CD4-positive, CD25-positive, alpha-beta regulatory T cell (primary cell): ENCODE data around the gene CPLANE2. TPM values are rescaled to one million over a fixed set of nuclear protein-coding genes. Genes with fewer than 3 reads are reported as not detected.

Experiments
- ATAC-seq, 2 donors: fragments of 150-1000 bp; cut with Tn5 transposase; one replicate each; pipeline ENCODE4 v1.10.0; 2021; ENCODE audit warnings: low read depth in 2 of 2, moderate number of reproducible peaks in 2 of 2, moderate library complexity in 1 of 2
- DNase-seq, 3 donors: peaks; one replicate each; pipeline versions ENCODE4 v3.0.0 to v3.0.0-alpha.2; 2012 to 2022; ENCODE audit warnings: mixed read lengths in 1 of 3
- H3K27ac ChIP-seq: one replicate; pipeline ENCODE4 v1.7.0; 2013; ENCODE audit warnings: mild to moderate bottlenecking, low read length; ENCODE audit not compliant: insufficient read depth, poor library complexity, severe bottlenecking
- H3K27me3 ChIP-seq: one replicate; pipeline ENCODE4 v1.7.0; 2013; ENCODE audit warnings: low read length; ENCODE audit not compliant: control insufficient read depth, insufficient read depth
- H3K36me3 ChIP-seq: one replicate; pipeline ENCODE4 v1.7.0; 2013; ENCODE audit warnings: mild to moderate bottlenecking, low read length, moderate library complexity; ENCODE audit not compliant: control insufficient read depth, insufficient read depth
- H3K4me1 ChIP-seq: 2 replicates; pipeline ENCODE4 v1.7.0; 2013; ENCODE audit warnings: mild to moderate bottlenecking, low read length; ENCODE audit not compliant: insufficient read depth, control insufficient read depth, poor library complexity, severe bottlenecking
- H3K4me3 ChIP-seq: one replicate; pipeline ENCODE4 v1.7.0; 2013; ENCODE audit warnings: low read depth, mild to moderate bottlenecking, low read length, moderate library complexity
- H3K9me3 ChIP-seq, 2 experiments: 1 replicate in 1 of 2; 2 replicates in 1 of 2; pipeline ENCODE4 v1.7.0; 2013; ENCODE audit warnings: low read length in 2 of 2, mild to moderate bottlenecking in 1 of 2, moderate library complexity in 1 of 2; ENCODE audit not compliant: control insufficient read depth in 2 of 2
- H3K27ac Mint-ChIP-seq, 3 donors: one replicate each; pipeline ENCODE4 v1.8.0; 2020 to 2022; ENCODE audit warnings: mild to moderate bottlenecking in 3 of 3, mixed read lengths in 3 of 3, moderate library complexity in 2 of 3
- H3K27me3 Mint-ChIP-seq: one replicate; pipeline ENCODE4 v1.8.0; 2022; ENCODE audit warnings: mild to moderate bottlenecking, mixed read lengths
- H3K36me3 Mint-ChIP-seq: one replicate; pipeline ENCODE4 v1.8.0; 2020; ENCODE audit warnings: mixed read lengths
- H3K4me1 Mint-ChIP-seq, 4 donors: one replicate each; pipeline ENCODE4 v1.8.0; 2020 to 2022; ENCODE audit warnings: mixed read lengths in 4 of 4, mild to moderate bottlenecking in 1 of 4
- H3K4me3 Mint-ChIP-seq, 4 donors: one replicate each; pipeline ENCODE4 v1.8.0; 2020 to 2022; ENCODE audit warnings: mild to moderate bottlenecking in 4 of 4, mixed read lengths in 4 of 4, moderate library complexity in 3 of 4
- H3K9me3 Mint-ChIP-seq, 7 donors: one replicate each; pipeline ENCODE4 v1.8.0; 2020 to 2022; ENCODE audit warnings: mixed read lengths in 7 of 7, mild to moderate bottlenecking in 3 of 7, moderate library complexity in 2 of 7
- polyA plus RNA-seq, 4 donors: library from polyadenylated mRNA; unstranded; fragments of 300-500 nt; fragmentation: Illumina TruSeq; gene quantifications; one replicate each; pipeline ENCODE4 v1.2.3, GENCODE V29; 2021
- total RNA-seq: library from RNA; stranded (reverse); gene quantifications from one replicate; pipeline ENCODE4 v1.2.3, GENCODE V29; 2022

CPLANE2 gene
- total and polyA plus RNA-seq, 5 donors from 2014 or later, result 1.2 to 7.5 (median 1.5) TPM

DNA sequence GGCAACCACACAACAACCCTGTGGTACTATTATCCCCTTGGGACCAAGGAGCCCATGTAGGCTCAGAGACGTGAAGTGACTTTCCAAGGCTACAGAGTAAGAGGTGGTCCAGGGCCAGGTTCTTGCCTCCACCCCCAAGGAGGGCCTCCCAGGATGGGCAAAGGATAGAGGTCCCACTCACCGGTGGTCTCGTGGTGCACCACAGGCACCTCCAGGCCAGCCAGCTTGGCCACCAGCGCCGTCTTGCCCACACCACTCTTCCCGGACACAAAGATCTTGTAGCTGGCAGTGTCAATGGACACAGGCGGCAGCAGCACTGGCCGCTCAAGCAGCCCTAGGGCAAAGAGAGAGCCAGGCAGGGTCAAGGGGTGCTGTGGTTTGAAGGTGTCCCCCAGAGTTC lies 3.6 kb downstream of the CPLANE2 start:
- H3K4me3 Mint-ChIP-seq, result peak overlapping the region in 2 of 4 donors; percentile 51 to 68
- H3K27me3 Mint-ChIP-seq, result peaks cover 11% of the 10 kb centered on the region
- H3K4me1 Mint-ChIP-seq, result peaks cover 6 to 30% (median 18%) of the 10 kb centered on the region in 4 donors
- DNase-seq (no peak), ATAC-seq (no peak)
- Histone ChIP-seq H3K9me3 (no peaks in the 10 kb centered on the region), H3K36me3 (peaks cover 3% of the 10 kb centered on the region), H3K27me3 (no peaks in the 10 kb centered on the region), H3K4me1 (peaks cover 18% of the 10 kb centered on the region), H3K27ac (no peak overlapping the region), H3K4me3 (no peak overlapping the region)
- H3K36me3 Mint-ChIP-seq, result peaks cover 5% of the 10 kb centered on the region
- no peaks in the 10 kb centered on the region for H3K9me3 Mint-ChIP-seq
- H3K27ac Mint-ChIP-seq, result no peak overlapping the region

DNA sequence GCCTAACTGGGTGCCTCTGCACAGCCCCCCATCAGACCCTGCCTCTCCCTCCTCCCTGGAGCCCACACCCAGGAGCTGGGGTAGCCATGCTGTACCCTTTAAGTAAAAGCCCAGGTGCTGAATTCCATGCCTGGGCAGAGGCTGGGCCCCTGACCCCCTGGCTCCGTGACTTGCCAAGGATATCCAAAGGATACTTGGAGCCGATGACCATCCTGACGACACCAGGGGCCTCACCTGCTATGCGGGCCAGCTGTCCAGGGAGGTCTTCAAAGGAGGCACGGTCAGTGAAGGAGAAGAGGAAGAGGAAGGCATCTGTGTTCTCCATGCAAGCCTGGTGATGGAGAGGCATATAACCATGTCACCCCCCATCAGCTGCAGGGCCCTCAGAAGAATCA lies 4.7 kb downstream of the CPLANE2 start:
- no peak overlapping the region for H3K27ac ChIP-seq

DNA sequence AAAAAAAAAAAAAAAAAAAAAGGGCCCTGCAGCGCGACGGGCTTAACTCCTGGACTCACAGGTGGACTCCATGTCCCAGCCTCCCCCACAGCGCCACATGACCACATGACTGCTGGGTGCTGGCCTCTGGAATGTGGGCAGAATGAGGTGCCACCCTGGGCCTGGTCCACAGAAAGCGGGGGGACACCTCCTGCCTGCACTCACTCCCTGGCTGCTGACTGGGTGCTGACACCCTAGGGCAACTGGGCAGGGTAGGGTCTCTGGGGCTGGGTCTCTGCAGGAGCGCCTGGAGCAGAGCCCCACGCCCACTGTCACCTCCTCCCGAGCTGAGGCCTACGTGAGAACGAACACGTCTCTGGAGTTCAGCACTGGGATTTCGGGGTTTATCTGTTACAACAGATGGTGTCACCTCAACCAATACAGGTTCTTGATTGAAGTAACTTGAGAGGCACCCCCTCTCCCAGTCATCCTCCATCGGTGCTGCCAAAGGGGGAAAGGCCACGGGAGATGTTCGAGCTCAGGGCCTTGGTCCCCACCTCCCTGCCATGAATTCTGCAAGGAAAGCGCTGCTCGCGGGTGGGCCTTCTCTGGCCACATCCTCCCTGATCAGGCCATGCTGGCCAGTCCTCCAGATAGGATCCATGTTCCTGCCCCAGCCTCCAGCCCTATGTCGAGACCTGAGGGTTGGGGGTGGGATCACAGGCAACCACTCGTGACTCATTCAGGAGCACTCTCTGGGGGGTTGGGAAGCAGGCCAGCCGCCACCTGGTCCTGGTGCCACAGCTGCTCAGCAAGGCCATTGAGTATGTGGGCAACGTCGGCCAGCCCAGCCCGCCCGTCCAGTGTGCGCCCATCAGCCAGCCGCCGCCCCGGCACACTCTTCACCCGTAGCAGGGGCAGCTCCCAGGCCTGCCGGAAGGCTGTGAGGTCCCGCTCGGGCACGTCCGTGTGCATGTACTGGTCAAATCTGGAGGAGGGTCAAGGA lies 5.4 kb downstream of the CPLANE2 start:
- H3K27ac Mint-ChIP-seq, result no peak overlapping the region
- no peak for DNase-seq
- peaks cover 6 to 26% (median 15%) of the 10 kb centered on the region in 4 donors for H3K4me1 Mint-ChIP-seq

More for the DNA sequence above, 4.7 kb downstream of the CPLANE2 start:
- ATAC-seq (no peak), DNase-seq (no peak)
- H3K4me3 Mint-ChIP-seq, result no peak overlapping the region
- Histone ChIP-seq H3K4me1 (peaks cover 13% of the 10 kb centered on the region), H3K36me3 (peaks cover 3% of the 10 kb centered on the region), H3K27me3 (no peaks in the 10 kb centered on the region), H3K4me3 (no peak overlapping the region), H3K9me3 (no peaks in the 10 kb centered on the region)
- H3K9me3 Mint-ChIP-seq, result no peaks in the 10 kb centered on the region
- H3K4me1 Mint-ChIP-seq, result peaks cover 6 to 27% (median 17%) of the 10 kb centered on the region in 4 donors
- no peak overlapping the region for H3K27ac Mint-ChIP-seq
- peaks cover 5% of the 10 kb centered on the region for H3K36me3 Mint-ChIP-seq
- peaks cover 21% of the 10 kb centered on the region for H3K27me3 Mint-ChIP-seq

DNA sequence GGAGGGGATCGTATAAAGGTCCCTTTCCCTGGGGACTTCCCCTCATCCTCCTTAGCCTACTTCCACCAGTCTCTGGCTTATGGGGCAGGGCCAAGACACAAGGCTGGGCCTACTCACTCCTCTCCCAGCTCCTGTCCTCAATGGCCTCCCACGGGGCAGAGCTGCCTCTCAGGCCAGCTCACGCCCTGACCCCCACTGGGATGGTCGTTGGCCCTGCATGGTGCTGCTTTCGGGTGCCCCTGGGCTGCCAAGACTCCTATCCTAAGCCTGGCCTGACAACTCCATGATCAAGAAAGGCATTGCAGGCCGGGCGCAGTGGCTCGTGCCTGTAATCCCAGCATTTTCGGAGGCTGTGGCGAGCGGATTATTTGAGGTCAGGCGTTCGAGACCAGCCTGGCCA lies 6.2 kb downstream of the CPLANE2 start:
- Mint-ChIP-seq H3K9me3 (peaks cover 0 to 4% (median 0%) of the 10 kb centered on the region in 7 donors), H3K4me1 (peaks cover 0 to 19% (median 9%) of the 10 kb centered on the region in 4 donors), H3K4me3 (no peak overlapping the region), H3K27ac (no peak overlapping the region), H3K36me3 (peaks cover 5% of the 10 kb centered on the region), H3K27me3 (peaks cover 29% of the 10 kb centered on the region)
- H3K9me3 ChIP-seq, result no peaks in the 10 kb centered on the region
- ATAC-seq (no peak), DNase-seq (no peak)
- H3K4me3 ChIP-seq, result no peak overlapping the region
- no peaks in the 10 kb centered on the region for H3K4me1 ChIP-seq
- H3K27me3 ChIP-seq, result no peaks in the 10 kb centered on the region
- H3K36me3 ChIP-seq, result peaks cover 3% of the 10 kb centered on the region
- H3K27ac ChIP-seq, result no peak overlapping the region

More for the DNA sequence above, 5.4 kb downstream of the CPLANE2 start:
- no peaks in the 10 kb centered on the region for H3K9me3 ChIP-seq
- H3K36me3 ChIP-seq, result peaks cover 3% of the 10 kb centered on the region
- H3K4me3 ChIP-seq, result no peak overlapping the region
- no peaks in the 10 kb centered on the region for H3K9me3 Mint-ChIP-seq
- H3K36me3 Mint-ChIP-seq, result peaks cover 5% of the 10 kb centered on the region
- ATAC-seq, result no peak
- H3K27ac ChIP-seq, result no peak overlapping the region
- H3K27me3 ChIP-seq, result no peaks in the 10 kb centered on the region
- H3K27me3 Mint-ChIP-seq, result peaks cover 25% of the 10 kb centered on the region
- H3K4me1 ChIP-seq, result peaks cover 8% of the 10 kb centered on the region
- no peak overlapping the region for H3K4me3 Mint-ChIP-seq

DNA sequence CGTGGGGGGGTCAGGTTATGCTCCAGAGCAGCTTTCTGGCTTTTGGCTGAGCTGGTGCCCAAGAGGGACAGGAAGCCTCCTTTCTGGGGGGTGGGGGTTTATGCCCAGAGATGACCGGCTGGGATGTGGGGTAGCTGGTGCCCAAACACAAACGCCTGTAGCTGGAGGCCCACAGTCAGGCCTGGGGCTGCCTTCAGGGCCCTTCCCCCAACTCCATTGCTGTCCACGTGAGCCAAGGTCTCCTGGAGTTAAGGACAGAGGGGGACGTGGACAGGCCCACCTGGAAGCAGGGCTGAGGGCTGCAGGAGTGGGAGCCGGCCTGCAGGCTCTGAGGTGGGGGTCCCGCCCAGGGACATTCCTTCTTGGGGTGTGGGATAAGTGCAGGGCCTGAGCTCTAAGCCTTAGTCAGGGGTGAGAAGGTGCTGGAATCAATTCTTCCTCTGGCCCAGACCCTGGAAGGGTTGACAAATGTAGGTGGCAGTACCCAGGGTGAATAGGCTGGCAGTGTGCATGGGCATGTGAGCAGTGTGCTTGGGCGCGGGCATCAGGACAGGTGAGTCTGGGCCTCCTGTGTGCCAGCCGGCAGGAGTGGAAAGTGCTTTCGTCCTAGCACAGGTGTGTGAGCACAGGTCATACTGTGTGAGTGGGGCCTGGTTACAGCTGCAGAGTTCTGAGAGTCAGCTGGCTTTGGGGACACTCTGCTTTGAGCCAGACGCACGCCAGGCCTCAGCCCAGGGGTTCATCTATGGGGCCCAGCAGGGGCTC lies 6.8 kb downstream of the CPLANE2 start:
- H3K9me3 ChIP-seq, result no peaks in the 10 kb centered on the region
- no peaks in the 10 kb centered on the region for H3K4me1 ChIP-seq
- H3K27me3 ChIP-seq, result no peaks in the 10 kb centered on the region
- DNase-seq (no peak), ATAC-seq (no peak)
- peaks cover 3% of the 10 kb centered on the region for H3K36me3 ChIP-seq
- peaks cover 5% of the 10 kb centered on the region for H3K36me3 Mint-ChIP-seq
- H3K27me3 Mint-ChIP-seq, result peaks cover 30% of the 10 kb centered on the region
- peaks cover 0 to 16% (median 6%) of the 10 kb centered on the region in 4 donors for H3K4me1 Mint-ChIP-seq
- H3K4me3 Mint-ChIP-seq, result no peak overlapping the region
- no peak overlapping the region for H3K4me3 ChIP-seq
- peaks cover 0 to 4% (median 0%) of the 10 kb centered on the region in 7 donors for H3K9me3 Mint-ChIP-seq
- no peak overlapping the region for H3K27ac Mint-ChIP-seq
- H3K27ac ChIP-seq, result no peak overlapping the region

DNA sequence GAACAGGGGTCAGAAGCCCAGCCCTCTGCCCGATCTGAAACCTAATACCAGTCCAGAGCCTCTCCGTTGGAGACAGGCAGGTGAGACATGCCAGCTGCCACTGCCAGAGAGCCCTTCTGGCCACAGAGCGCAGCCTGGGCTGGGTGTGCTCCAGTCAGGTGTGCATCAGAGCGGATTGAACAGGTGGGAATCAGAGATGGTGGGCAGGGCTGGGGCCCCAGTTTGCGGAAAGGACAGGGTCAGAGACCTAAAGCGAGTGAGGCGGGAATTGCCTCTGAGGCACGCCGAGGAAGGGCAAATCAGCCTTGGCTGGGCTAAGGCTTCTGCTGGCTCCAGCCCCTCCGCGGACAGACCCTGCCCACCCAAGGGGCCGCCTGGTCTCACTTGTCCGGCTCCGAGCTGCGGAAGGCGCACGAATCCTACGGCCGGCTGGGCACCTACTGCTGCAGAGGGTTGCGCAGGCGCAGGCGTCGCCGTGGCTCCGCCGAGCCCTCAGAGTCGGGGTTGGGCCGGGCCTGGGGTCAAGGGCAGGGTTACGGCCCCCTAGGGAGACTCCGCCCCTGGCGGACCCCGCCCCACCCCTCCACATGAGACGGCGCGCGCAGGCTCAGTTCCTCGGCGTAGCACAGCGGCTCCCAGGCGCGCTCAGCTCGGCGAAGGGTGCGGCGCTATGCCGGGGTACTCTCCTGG lies 10.3 kb downstream of the CPLANE2 start:
- peaks cover 0 to 15% (median 3%) of the 10 kb centered on the region in 4 donors for H3K4me1 Mint-ChIP-seq
- no peaks in the 10 kb centered on the region for H3K27me3 ChIP-seq
- no peak for ATAC-seq
- H3K36me3 ChIP-seq, result peaks cover 1% of the 10 kb centered on the region
- H3K27me3 Mint-ChIP-seq, result peaks cover 35% of the 10 kb centered on the region
- H3K9me3 Mint-ChIP-seq, result peaks cover 0 to 4% (median 0%) of the 10 kb centered on the region in 7 donors
- no peaks in the 10 kb centered on the region for H3K9me3 ChIP-seq
- H3K27ac Mint-ChIP-seq, result peak overlapping the region in 1 of 3 donors; percentile 36
- H3K4me1 ChIP-seq, result no peaks in the 10 kb centered on the region
- no peak overlapping the region for H3K4me3 ChIP-seq
- H3K36me3 Mint-ChIP-seq, result peaks cover 4% of the 10 kb centered on the region
- no peak for DNase-seq
- no peak overlapping the region for H3K27ac ChIP-seq
- peak overlapping the region in 1 of 4 donors; percentile 28 for H3K4me3 Mint-ChIP-seq

DNA sequence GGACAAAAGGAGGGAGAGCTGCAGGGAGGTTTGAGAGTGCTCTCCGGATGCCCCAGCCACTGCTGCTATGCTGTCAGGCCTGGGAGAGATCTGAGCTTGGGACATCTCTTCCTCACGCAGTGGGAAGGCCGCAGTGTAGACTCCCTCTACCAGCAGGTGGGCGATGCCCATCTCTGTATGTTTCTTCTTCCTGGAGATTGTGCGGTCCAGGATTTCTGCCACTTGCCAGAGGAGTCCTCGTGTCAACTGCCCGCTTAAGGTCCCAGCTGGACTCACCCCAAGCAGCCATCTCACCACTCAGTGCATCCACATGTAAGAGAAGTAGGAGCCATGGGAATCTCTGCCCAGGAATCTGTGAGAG lies 10.9 kb downstream of the CPLANE2 start:
- H3K4me3 Mint-ChIP-seq, result no peak overlapping the region
- Histone ChIP-seq H3K27ac (no peak overlapping the region), H3K4me3 (no peak overlapping the region), H3K9me3 (no peaks in the 10 kb centered on the region), H3K4me1 (no peaks in the 10 kb centered on the region), H3K27me3 (no peaks in the 10 kb centered on the region), H3K36me3 (no peaks in the 10 kb centered on the region)
- H3K27ac Mint-ChIP-seq, result peak overlapping the region in 1 of 3 donors; percentile 36
- no peak for DNase-seq
- no peak for ATAC-seq
- peaks cover 0 to 17% (median 4%) of the 10 kb centered on the region in 4 donors for H3K4me1 Mint-ChIP-seq
- peaks cover 0 to 4% (median 0%) of the 10 kb centered on the region in 7 donors for H3K9me3 Mint-ChIP-seq
- peaks cover 35% of the 10 kb centered on the region for H3K27me3 Mint-ChIP-seq
- H3K36me3 Mint-ChIP-seq, result peaks cover 4% of the 10 kb centered on the region
